Endothelial cell of umbilical vein (primary cell): ENCODE data around the gene PRMT7. TPM values are rescaled to one million over a fixed set of nuclear protein-coding genes. Genes with fewer than 3 reads are reported as not detected.

Source experiments
- BruUV-seq: library from RNA; stranded (reverse); fragments of 400-500 nt; replicated peaks from 2 replicates; lab custom pipeline; 2021; lab: Mats Ljungman, UMichigan
- CTCF ChIA-PET: fragments of 300-600, 350-600 bp; sonication (Branson Sonifier 250); formaldehyde crosslinking; loops from one replicate; lab custom pipeline; 2021; ENCODE audit warnings: antibody characterized with exemption, inconsistent platforms; lab: Charles Lee
- POLR2A ChIA-PET: fragments of 300-600, 350-600 bp; sonication (Branson Sonifier 250); formaldehyde crosslinking; loops from one replicate; lab custom pipeline; 2021; ENCODE audit warnings: antibody characterized with exemption, inconsistent platforms; lab: Charles Lee
- DNase-seq: peaks from one replicate; pipeline ENCODE4 v3.0.0-alpha.2; 2011; ENCODE audit warnings: low read depth, low spot score
- FAIRE-seq: peaks from 2 replicates; lab custom pipeline; 2011; peaks lifted over from hg19 to GRCh38; lab: Jason Lieb, UNC
- H2AFZ ChIP-seq: 2 replicates; pipeline ENCODE4 v1.6.0; 2012; ENCODE audit warnings: low read depth, low read length, control low read depth, inconsistent platforms
- H3K27ac ChIP-seq: 2 replicates; pipeline ENCODE4 v1.5.1; 2011; ENCODE audit warnings: low read depth, mild to moderate bottlenecking, control low read depth, low read length, moderate library complexity; ENCODE audit not compliant: insufficient read depth
- H3K27me3 ChIP-seq, 2 experiments: 2 replicates each; pipeline versions ENCODE4 v1.6.0 to v1.6.1; 2011; ENCODE audit warnings: low read length in 2 of 2, mixed read lengths in 1 of 2; ENCODE audit not compliant: control insufficient read depth in 2 of 2, insufficient read depth in 2 of 2
- H3K36me3 ChIP-seq, 2 experiments: 2 replicates in 1 of 2; 3 replicates in 1 of 2; pipeline ENCODE4 v1.5.1; 2011; ENCODE audit warnings: low read length in 2 of 2, mild to moderate bottlenecking in 1 of 2, moderate library complexity in 1 of 2; ENCODE audit not compliant: control insufficient read depth in 2 of 2, insufficient read depth in 2 of 2; ENCODE audit errors: extremely low read depth in 1 of 2
- H3K4me1 ChIP-seq: 3 replicates; pipeline ENCODE4 v1.5.1; 2011; ENCODE audit warnings: mild to moderate bottlenecking, low read length; ENCODE audit not compliant: control insufficient read depth, insufficient read depth; ENCODE audit errors: extremely low read depth
- H3K4me2 ChIP-seq: 2 replicates; pipeline ENCODE4 v1.6.1; 2011; ENCODE audit warnings: low read length, control low read depth, mixed read lengths; ENCODE audit not compliant: insufficient read depth
- H3K4me3 ChIP-seq, 3 experiments: fragments of 200-600 bp in 1 of 3; sonication (generic), shearing (Covaris generic) in 1 of 3; replicated peaks in 1 of 3; 2 replicates each; pipeline ENCODE4 v1.5.1; 2011 to 2016; ENCODE audit warnings: control low read depth in 3 of 3, low read length in 3 of 3, mild to moderate bottlenecking in 2 of 3, inconsistent platforms in 1 of 3, low read depth in 1 of 3, moderate library complexity in 1 of 3; ENCODE audit not compliant: insufficient read depth in 1 of 3
- H3K79me2 ChIP-seq: 2 replicates; pipeline ENCODE4 v1.6.0; 2012; ENCODE audit warnings: low read length, inconsistent platforms; ENCODE audit not compliant: control insufficient read depth, insufficient read depth
- H3K9ac ChIP-seq: replicated peaks from 2 replicates; pipeline ENCODE3; 2011; ENCODE audit warnings: low read length, control low read depth; ENCODE audit not compliant: insufficient read depth; ENCODE audit errors: extremely low read depth
- H3K9me1 ChIP-seq: replicated peaks from 3 replicates; pipeline ENCODE4 v1.6.0; 2011; ENCODE audit warnings: mild to moderate bottlenecking, low read length; ENCODE audit not compliant: control insufficient read depth, insufficient read depth; ENCODE audit errors: extremely low read depth
- H3K9me3 ChIP-seq: replicated peaks from 2 replicates; pipeline ENCODE4 v1.5.1; 2012; ENCODE audit warnings: low read length, inconsistent platforms; ENCODE audit not compliant: control insufficient read depth, insufficient read depth
- H4K20me1 ChIP-seq: replicated peaks from 2 replicates; pipeline ENCODE3; 2011; ENCODE audit warnings: mild to moderate bottlenecking, low read length; ENCODE audit not compliant: control insufficient read depth, insufficient read depth; ENCODE audit errors: extremely low read depth
- EZH2 ChIP-seq: IDR thresholded peaks from 2 replicates; pipeline ENCODE4 v1.6.1; 2012; ENCODE audit warnings: borderline replicate concordance, low read depth, mild to moderate bottlenecking, moderate library complexity, low read length, inconsistent platforms; ENCODE audit not compliant: severe bottlenecking
- FOS ChIP-seq: IDR thresholded peaks from 2 replicates; pipeline ENCODE4 v1.6.1; 2011; ENCODE audit warnings: mild to moderate bottlenecking, low read length, moderate library complexity, borderline replicate concordance; ENCODE audit not compliant: insufficient read depth
- GATA2 ChIP-seq: IDR thresholded peaks from 2 replicates; pipeline ENCODE4 v1.7.0; 2011; ENCODE audit warnings: low read depth, mild to moderate bottlenecking, moderate library complexity, mixed read lengths, low read length; ENCODE audit not compliant: insufficient read length, insufficient read depth
- JUN ChIP-seq: IDR thresholded peaks from 2 replicates; pipeline ENCODE4 v1.6.1; 2011; ENCODE audit warnings: borderline replicate concordance, low read depth; ENCODE audit not compliant: insufficient read length, insufficient read depth
- MYC ChIP-seq: IDR thresholded peaks from one replicate; pipeline ENCODE4 v1.6.1; 2011; ENCODE audit warnings: mild to moderate bottlenecking, low read depth, low read length
- POLR2A ChIP-seq: IDR thresholded peaks from 2 replicates; pipeline ENCODE4 v1.6.1; 2012; ENCODE audit warnings: low read depth, mild to moderate bottlenecking, control low read depth, low read length
- POLR2AphosphoS5 ChIP-seq: IDR thresholded peaks from 2 replicates; pipeline ENCODE4 v1.6.1; 2012; ENCODE audit warnings: low read depth, mild to moderate bottlenecking, control low read depth, low read length, moderate library complexity; ENCODE audit not compliant: insufficient read depth
- dilution Hi-C: fragments of 300-500 bp; cut with MboI; formaldehyde crosslinking; loops from one replicate; pipeline ENCODE4 v1.15.0; 2019; ENCODE audit warnings: low sequenced_read_pairs; ENCODE audit not compliant: extremely low pct_ligation_motif_present
- intact Hi-C: fragments of 100-400 bp; cut with micrococcal nuclease; formaldehyde crosslinking; loops from one replicate; pipeline ENCODE4 v1.10.0; 2022
- polyA plus RNA-seq, 4 experiments: library from polyadenylated mRNA; depleted of rRNA in 3 of 4; stranded (reverse) in 3 of 4; unstranded in 1 of 4; fragments of >200 nt; gene quantifications; 2 replicates each; pipeline versions ENCODE4 v1.2.1 to v1.2.3, GENCODE V29; 2011 to 2012; ENCODE audit warnings: missing spikeins in 1 of 4
- total RNA-seq: library from RNA; stranded (reverse); gene quantifications from 2 replicates; pipeline ENCODE4 v1.2.3, GENCODE V29; 2021
- TF ChIP-seq, protein P1 (sequence below): IDR thresholded peaks from 2 replicates; pipeline ENCODE4 v1.6.1; 2011; ENCODE audit not compliant: insufficient read depth, insufficient read length
- TF ChIP-seq, protein P2 (sequence below), 2 donors: IDR thresholded peaks; 1 replicate in 1 of 2; 2 replicates in 1 of 2; pipeline ENCODE4 v1.5.1; 2011; ENCODE audit warnings: low read length in 2 of 2, mild to moderate bottlenecking in 2 of 2, moderate library complexity in 2 of 2, control low read depth in 1 of 2, inconsistent platforms in 1 of 2, low read depth in 1 of 2; ENCODE audit not compliant: insufficient read depth in 1 of 2; ENCODE audit errors: extremely low read depth in 1 of 2

The PRMT7 gene
- total and polyA plus RNA-seq, 2 donors (not counting 3 experiments of a cell fraction or from before 2014, with no cell fraction given), result 43.4 to 57.9 TPM

- Histone ChIP-seq H3K4me1 (no peaks in the 10 kb centered on the region), H3K79me2 (no peaks in the 10 kb centered on the region), H3K9ac (no peak overlapping the region), H4K20me1 (no peaks in the 10 kb centered on the region), H3K4me3 (no peak overlapping the region), H3K27ac (no peak overlapping the region), H3K27me3 (peaks cover 5 to 7% of the 10 kb centered on the region in 2 experiments), H3K36me3 (no peaks in the 10 kb centered on the region), H2AFZ (no peak overlapping the region), H3K9me1 (no peaks in the 10 kb centered on the region), H3K9me3 (no peaks in the 10 kb centered on the region), H3K4me2 (no peak overlapping the region)
- CTCF ChIA-PET, result interaction anchor here (1.2 kb wide), 1 partner anchor 108 kb away, joined by 5 read pairs; no protein-coding TSS in a partner anchor
- dilution Hi-C loops (no loop called here), intact Hi-C loops (no loop called here)
- DNase-seq, result no peak
- FAIRE-seq, result no peak
- TF ChIP-seq, protein P1, sequence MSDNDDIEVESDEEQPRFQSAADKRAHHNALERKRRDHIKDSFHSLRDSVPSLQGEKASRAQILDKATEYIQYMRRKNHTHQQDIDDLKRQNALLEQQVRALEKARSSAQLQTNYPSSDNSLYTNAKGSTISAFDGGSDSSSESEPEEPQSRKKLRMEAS, result no peak
- TF ChIP-seq FOS, result no peak
- TF ChIP-seq POLR2AphosphoS5, result no peak
- no peak for TF ChIP-seq EZH2
- no peak for TF ChIP-seq GATA2
- no peak for TF ChIP-seq MYC
- TF ChIP-seq, protein P2, sequence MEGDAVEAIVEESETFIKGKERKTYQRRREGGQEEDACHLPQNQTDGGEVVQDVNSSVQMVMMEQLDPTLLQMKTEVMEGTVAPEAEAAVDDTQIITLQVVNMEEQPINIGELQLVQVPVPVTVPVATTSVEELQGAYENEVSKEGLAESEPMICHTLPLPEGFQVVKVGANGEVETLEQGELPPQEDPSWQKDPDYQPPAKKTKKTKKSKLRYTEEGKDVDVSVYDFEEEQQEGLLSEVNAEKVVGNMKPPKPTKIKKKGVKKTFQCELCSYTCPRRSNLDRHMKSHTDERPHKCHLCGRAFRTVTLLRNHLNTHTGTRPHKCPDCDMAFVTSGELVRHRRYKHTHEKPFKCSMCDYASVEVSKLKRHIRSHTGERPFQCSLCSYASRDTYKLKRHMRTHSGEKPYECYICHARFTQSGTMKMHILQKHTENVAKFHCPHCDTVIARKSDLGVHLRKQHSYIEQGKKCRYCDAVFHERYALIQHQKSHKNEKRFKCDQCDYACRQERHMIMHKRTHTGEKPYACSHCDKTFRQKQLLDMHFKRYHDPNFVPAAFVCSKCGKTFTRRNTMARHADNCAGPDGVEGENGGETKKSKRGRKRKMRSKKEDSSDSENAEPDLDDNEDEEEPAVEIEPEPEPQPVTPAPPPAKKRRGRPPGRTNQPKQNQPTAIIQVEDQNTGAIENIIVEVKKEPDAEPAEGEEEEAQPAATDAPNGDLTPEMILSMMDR (IDR thresholded peaks at IDR 0.05; ENCODE audit: extremely low read depth in 1 of 2, insufficient read depth in 1 of 2, low read depth in 1 of 2, low read length in 2 of 2), result no peak
- TF ChIP-seq JUN, result no peak
- TF ChIP-seq POLR2A, result no peak
- POLR2A ChIA-PET, result no interaction called here
- no TSS peak for BruUV-seq
These were observed 91.3 kb downstream of the PRMT7 start for GRCh38 chr16:68401871-68402747.
